ENCODE results near the gene SRP68. TPM values are rescaled to one million over a fixed set of nuclear protein-coding genes. Genes with fewer than 3 reads are reported as not detected.
"Not testable (repeated sequence)": the region's sequence is repeated elsewhere in the genome, so short reads cannot be mapped to it uniquely, and the experiment has no call there.

The SRP68 gene
- polyA plus RNA-seq, 1 donor, result 65.2 TPM

GRCh38 chr17:76076765-76077583, 4.7 kb upstream of the SRP68 start:
- peaks cover 38% of the 10 kb centered on the region for H3K4me1 ChIP-seq (ENCODE audit: control insufficient read depth, insufficient read depth, low read length)
- peak in 1 of 2 donors; percentile 40 for DNase-seq
- H3K27me3 ChIP-seq (ENCODE audit: control insufficient read depth, insufficient read depth, low read length), result peaks cover 67% of the 10 kb centered on the region
- H3K4me3 ChIP-seq (ENCODE audit: low read length), result no peak overlapping the region
- no CpG with 5 or more reads among the region's 82 CpGs for WGBS (ENCODE audit: insufficient coverage, low lambda C conversion rate)
- H3K9me3 ChIP-seq (ENCODE audit: control insufficient read depth, low read depth, low read length), result peaks cover 8% of the 10 kb centered on the region
- H3K36me3 ChIP-seq (ENCODE audit: control insufficient read depth, insufficient read depth, low read length), result no peaks in the 10 kb centered on the region
- H3K27ac ChIP-seq (ENCODE audit: low read length), result no peak overlapping the region

- peak in 1 of 2 donors; percentile 20 for DNase-seq
- Histone ChIP-seq H3K4me1 (ENCODE audit: control insufficient read depth, insufficient read depth, low read length) (peaks cover 38% of the 10 kb centered on the region), H3K4me3 (ENCODE audit: low read length) (no peak overlapping the region), H3K27me3 (ENCODE audit: control insufficient read depth, insufficient read depth, low read length) (peaks cover 67% of the 10 kb centered on the region), H3K9me3 (ENCODE audit: control insufficient read depth, low read depth, low read length) (peaks cover 8% of the 10 kb centered on the region), H3K27ac (ENCODE audit: low read length) (no peak overlapping the region), H3K36me3 (ENCODE audit: control insufficient read depth, insufficient read depth, low read length) (no peaks in the 10 kb centered on the region)
- WGBS (ENCODE audit: insufficient coverage, low lambda C conversion rate), result no CpG with 5 or more reads among the region's 41 CpGs
These were observed 3.9 kb upstream of the SRP68 start for GRCh38 chr17:76076146-76076764.

- Histone ChIP-seq H3K9me3 (ENCODE audit: control insufficient read depth, low read depth, low read length) (peaks cover 8% of the 10 kb centered on the region), H3K27me3 (ENCODE audit: control insufficient read depth, insufficient read depth, low read length) (peaks cover 67% of the 10 kb centered on the region), H3K4me1 (ENCODE audit: control insufficient read depth, insufficient read depth, low read length) (peaks cover 42% of the 10 kb centered on the region), H3K4me3 (ENCODE audit: low read length) (peak overlapping the region; percentile 11), H3K27ac (ENCODE audit: low read length) (no peak overlapping the region), H3K36me3 (ENCODE audit: control insufficient read depth, insufficient read depth, low read length) (no peaks in the 10 kb centered on the region)
- DNase-seq, result peak in 1 of 2 donors; percentile 47
- no CpG with 5 or more reads among the region's 48 CpGs for WGBS (ENCODE audit: insufficient coverage, low lambda C conversion rate)
These were observed 3.2 kb upstream of the SRP68 start for GRCh38 chr17:76075364-76076145.

- H3K4me1 ChIP-seq (ENCODE audit: control insufficient read depth, insufficient read depth, low read length), result peaks cover 36% of the 10 kb centered on the region
- peak in 1 of 2 donors; percentile 30 for DNase-seq
- no peak within 1 kb of the TSS for H3K27ac ChIP-seq (ENCODE audit: low read length)
- no peaks in the 10 kb centered on the region for H3K36me3 ChIP-seq (ENCODE audit: control insufficient read depth, insufficient read depth, low read length)
- peaks cover 8% of the 10 kb centered on the region for H3K9me3 ChIP-seq (ENCODE audit: control insufficient read depth, low read depth, low read length)
- peaks cover 64% of the 10 kb centered on the region for H3K27me3 ChIP-seq (ENCODE audit: control insufficient read depth, insufficient read depth, low read length)
- H3K4me3 ChIP-seq (ENCODE audit: low read length), result peak within 1 kb of the TSS; percentile 11
- WGBS (ENCODE audit: insufficient coverage, low lambda C conversion rate), result no CpG with 5 or more reads among the region's 92 CpGs
These were observed 2.4 kb upstream of the SRP68 start, which contains the start of gene GALR2 for GRCh38 chr17:76074390-76075363. TSS of gene GALR2 (plus strand) at chr17:76074781. CDS start at chr17:76074884, 103 bp downstream.

- peak overlapping the region; percentile 14 for H3K27ac ChIP-seq (ENCODE audit: low read length)
- DNase-seq, result peak in 1 of 2 donors; percentile 18
- peaks cover 14% of the 10 kb centered on the region for H3K36me3 ChIP-seq (ENCODE audit: control insufficient read depth, insufficient read depth, low read length)
- no CpG with 5 or more reads among the region's 15 CpGs for WGBS (ENCODE audit: insufficient coverage, low lambda C conversion rate)
- peaks cover 25% of the 10 kb centered on the region for H3K4me1 ChIP-seq (ENCODE audit: control insufficient read depth, insufficient read depth, low read length)
- peaks cover 33% of the 10 kb centered on the region for H3K27me3 ChIP-seq (ENCODE audit: control insufficient read depth, insufficient read depth, low read length)
- peak overlapping the region; percentile 92 for H3K4me3 ChIP-seq (ENCODE audit: low read length)
- peaks cover 8% of the 10 kb centered on the region for H3K9me3 ChIP-seq (ENCODE audit: control insufficient read depth, low read depth, low read length)
These were observed 678 bp downstream of the SRP68 start for GRCh38 chr17:76071531-76072147.

- no peak for DNase-seq
- H3K27me3 ChIP-seq (ENCODE audit: control insufficient read depth, insufficient read depth, low read length), result no peaks in the 10 kb centered on the region
- peaks cover under 1% of the 10 kb centered on the region for H3K4me1 ChIP-seq (ENCODE audit: control insufficient read depth, insufficient read depth, low read length)
- H3K27ac ChIP-seq (ENCODE audit: low read length), result no peak overlapping the region
- no peak overlapping the region for H3K4me3 ChIP-seq (ENCODE audit: low read length)
- no peaks in the 10 kb centered on the region for H3K9me3 ChIP-seq (ENCODE audit: control insufficient read depth, low read depth, low read length)
- peaks cover 60% of the 10 kb centered on the region for H3K36me3 ChIP-seq (ENCODE audit: control insufficient read depth, insufficient read depth, low read length)
- WGBS (ENCODE audit: insufficient coverage, low lambda C conversion rate), result no CpG with 5 or more reads among the region's 4 CpGs
These were observed 6.5 kb downstream of the SRP68 start for GRCh38 chr17:76065775-76066174.

GRCh38 chr17:76063875-76064546, 8.3 kb downstream of the SRP68 start:
- 100% methylated on average over 6 of the region's 15 CpGs for WGBS (ENCODE audit: insufficient coverage, low lambda C conversion rate)
- DNase-seq, result no peak
- Histone ChIP-seq H3K4me3 (ENCODE audit: low read length) (no peak overlapping the region), H3K27me3 (ENCODE audit: control insufficient read depth, insufficient read depth, low read length) (no peaks in the 10 kb centered on the region), H3K36me3 (ENCODE audit: control insufficient read depth, insufficient read depth, low read length) (peaks cover 71% of the 10 kb centered on the region), H3K9me3 (ENCODE audit: control insufficient read depth, low read depth, low read length) (no peaks in the 10 kb centered on the region), H3K4me1 (ENCODE audit: control insufficient read depth, insufficient read depth, low read length) (no peaks in the 10 kb centered on the region), H3K27ac (ENCODE audit: low read length) (no peak overlapping the region)

GRCh38 chr17:76058264-76058663, 14.1 kb downstream of the SRP68 start:
- 100% methylated on average over 1 of the region's 6 CpGs for WGBS (ENCODE audit: insufficient coverage, low lambda C conversion rate)
- peaks cover 80% of the 10 kb centered on the region for H3K36me3 ChIP-seq (ENCODE audit: control insufficient read depth, insufficient read depth, low read length)
- not testable (repeated sequence) for H3K4me3 ChIP-seq (ENCODE audit: low read length); H3K9me3 ChIP-seq (ENCODE audit: control insufficient read depth, low read depth, low read length); H3K27me3 ChIP-seq (ENCODE audit: control insufficient read depth, insufficient read depth, low read length); H3K27ac ChIP-seq (ENCODE audit: low read length); DNase-seq; H3K4me1 ChIP-seq (ENCODE audit: control insufficient read depth, insufficient read depth, low read length)

- Histone ChIP-seq H3K27ac (ENCODE audit: low read length) (no peak overlapping the region), H3K36me3 (ENCODE audit: control insufficient read depth, insufficient read depth, low read length) (peaks cover 82% of the 10 kb centered on the region), H3K4me1 (ENCODE audit: control insufficient read depth, insufficient read depth, low read length) (peaks cover 2% of the 10 kb centered on the region), H3K27me3 (ENCODE audit: control insufficient read depth, insufficient read depth, low read length) (no peaks in the 10 kb centered on the region), H3K4me3 (ENCODE audit: low read length) (no peak overlapping the region), H3K9me3 (ENCODE audit: control insufficient read depth, low read depth, low read length) (no peaks in the 10 kb centered on the region)
- no CpG with 5 or more reads among the region's 3 CpGs for WGBS (ENCODE audit: insufficient coverage, low lambda C conversion rate)
- DNase-seq, result no peak
These were observed 15.4 kb downstream of the SRP68 start for GRCh38 chr17:76056882-76057281.

Data from large intestine (tissue), 3 donors.